ENCODE results near the gene TMEM147. TPM values are rescaled to one million over a fixed set of nuclear protein-coding genes. Genes with fewer than 3 reads are reported as not detected.

Gene TMEM147
- total RNA-seq, 4 donors from 2014 or later = 34.6 to 111 (median 50.0) TPM

GRCh38 chr19:35540356-35540927, 5.0 kb upstream of the TMEM147 start:
- no peaks in the 10 kb centered on the region for H3K9me3 ChIP-seq
- no peaks in the 10 kb centered on the region for H3K36me3 ChIP-seq
- H3K4me1 ChIP-seq = peaks cover 0 to 5% of the 10 kb centered on the region in 2 donors
- no peak overlapping the region for H3K27ac ChIP-seq
- no peak for TF ChIP-seq POLR2A (IDR thresholded peaks at IDR 0.05)
- no peak for TF ChIP-seq CTCF (IDR thresholded peaks at IDR 0.05)
- no peaks in the 10 kb centered on the region for H3K27me3 ChIP-seq
- intact Hi-C loops (cut with DNase I; ENCODE audit: low total_unique reads) = loop anchor here (10.0 kb wide), 1 partner anchor 174 kb away; the partner anchor contains the start of gene KMT2B
- H3K4me3 ChIP-seq = no peak overlapping the region
- DNase-seq = no peak

GRCh38 chr19:35542209-35542608, 3.2 kb upstream of the TMEM147 start:
- no peak overlapping the region for H3K4me3 ChIP-seq
- H3K36me3 ChIP-seq = no peaks in the 10 kb centered on the region
- H3K27me3 ChIP-seq = no peaks in the 10 kb centered on the region
- no peaks in the 10 kb centered on the region for H3K9me3 ChIP-seq
- DNase-seq = no peak
- peaks cover 0 to 15% of the 10 kb centered on the region in 2 donors for H3K4me1 ChIP-seq
- no peak overlapping the region for H3K27ac ChIP-seq
- TF ChIP-seq CTCF (IDR thresholded peaks at IDR 0.05) (no peak), POLR2A (IDR thresholded peaks at IDR 0.05) (no peak)
- intact Hi-C loops (cut with DNase I; ENCODE audit: low total_unique reads) = loop anchor here (10.0 kb wide), 1 partner anchor 173 kb away; the partner anchor contains the start of gene KMT2B

- no peak for TF ChIP-seq POLR2A (IDR thresholded peaks at IDR 0.05)
- no peak for DNase-seq
- Histone ChIP-seq H3K9me3 (no peaks in the 10 kb centered on the region), H3K27ac (no peak overlapping the region), H3K27me3 (no peaks in the 10 kb centered on the region), H3K4me1 (peaks cover 0 to 15% of the 10 kb centered on the region in 2 donors), H3K36me3 (no peaks in the 10 kb centered on the region), H3K4me3 (no peak overlapping the region)
- intact Hi-C loops (cut with DNase I; ENCODE audit: low total_unique reads) = loop anchor here (10.0 kb wide), 1 partner anchor 171 kb away; the partner anchor contains the start of gene KMT2B
Observed at GRCh38 chr19:35543280-35544109, 1.9 kb upstream of the TMEM147 start.

GRCh38 chr19:35544110-35544802, 1.2 kb upstream of the TMEM147 start:
- H3K9me3 ChIP-seq = no peaks in the 10 kb centered on the region
- intact Hi-C loops (cut with DNase I; ENCODE audit: low total_unique reads) = loop anchor here (10.0 kb wide), 1 partner anchor 171 kb away; the partner anchor contains the start of gene KMT2B
- H3K27me3 ChIP-seq = no peaks in the 10 kb centered on the region
- H3K36me3 ChIP-seq = no peaks in the 10 kb centered on the region
- H3K4me3 ChIP-seq = peak overlapping the region; percentile 66 to 77
- TF ChIP-seq CTCF (IDR thresholded peaks at IDR 0.05) = no peak
- TF ChIP-seq POLR2A (IDR thresholded peaks at IDR 0.05) = no peak
- H3K27ac ChIP-seq = peak overlapping the region; percentile 62 to 82
- peaks cover 0 to 15% of the 10 kb centered on the region in 2 donors for H3K4me1 ChIP-seq
- DNase-seq = no peak

GRCh38 chr19:35545855-35546381, 492 bp downstream of the TMEM147 start:
- Histone ChIP-seq H3K4me1 (peaks cover 0 to 15% of the 10 kb centered on the region in 2 donors), H3K27ac (peak overlapping the region; percentile 62 to 82), H3K9me3 (no peaks in the 10 kb centered on the region), H3K36me3 (no peaks in the 10 kb centered on the region), H3K4me3 (peak overlapping the region; percentile 66 to 77), H3K27me3 (no peaks in the 10 kb centered on the region)
- DNase-seq = peak in 1 of 2 donors; percentile 41
- intact Hi-C loops (cut with DNase I; ENCODE audit: low total_unique reads) = loop anchor here (10.0 kb wide), 1 partner anchor 169 kb away; the partner anchor contains the start of gene KMT2B
- TF ChIP-seq POLR2A (IDR thresholded peaks at IDR 0.05) = no peak
- no peak for TF ChIP-seq CTCF (IDR thresholded peaks at IDR 0.05)

All from uterus (tissue), 4 donors.